Stimulated activated CD8-positive, alpha-beta memory T cell treated with anti-CD3 and anti-CD28 coated beads, Interleukin-2, amount 100 ng/mL, for 48 hours (primary cell): ENCODE data around the gene MAP4K4.

Experiments used
- DNase-seq, 2 donors: peaks; one replicate each; pipeline ENCODE4 v3.0.0-alpha.2; 2020; ENCODE audit warnings: low read depth in 2 of 2

Gene MAP4K4

GRCh38 chr2:101788995-101789970 is 91.8 kb downstream of the MAP4K4 start:
- no peak for DNase-seq

- no peak for DNase-seq
Observed at GRCh38 chr2:101790416-101790815, 92.9 kb downstream of the MAP4K4 start.

- no peak for DNase-seq
Observed at GRCh38 chr2:101790857-101791256, 93.3 kb downstream of the MAP4K4 start.

GRCh38 chr2:101792208-101792607 is 94.7 kb downstream of the MAP4K4 start:
- no peak for DNase-seq

- DNase-seq = no peak
Observed at GRCh38 chr2:101793277-101793969, 95.9 kb downstream of the MAP4K4 start.

- DNase-seq = no peak
Observed at GRCh38 chr2:101794141-101794540, 96.6 kb downstream of the MAP4K4 start.

GRCh38 chr2:101795033-101795432 is 97.5 kb downstream of the MAP4K4 start:
- no peak for DNase-seq

GRCh38 chr2:101796825-101797600 is 99.5 kb downstream of the MAP4K4 start:
- no peak for DNase-seq

- no peak for DNase-seq
Observed at GRCh38 chr2:101801496-101801895, 104.0 kb downstream of the MAP4K4 start.

- no peak for DNase-seq
Observed at GRCh38 chr2:101802329-101802728, 104.8 kb downstream of the MAP4K4 start.

- DNase-seq = no peak
Observed at GRCh38 chr2:101803128-101803527, 105.6 kb downstream of the MAP4K4 start.

GRCh38 chr2:101803945-101804696 is 106.6 kb downstream of the MAP4K4 start:
- DNase-seq = no peak

- no peak for DNase-seq
Observed at GRCh38 chr2:101805152-101806088, 107.9 kb downstream of the MAP4K4 start.

GRCh38 chr2:101806123-101806522 is 108.6 kb downstream of the MAP4K4 start:
- DNase-seq = no peak

- no peak for DNase-seq
Observed at GRCh38 chr2:101806701-101807100, 109.2 kb downstream of the MAP4K4 start.

GRCh38 chr2:101807242-101807641 is 109.7 kb downstream of the MAP4K4 start:
- DNase-seq = no peak

- DNase-seq = no peak
Observed at GRCh38 chr2:101808006-101808562, 110.6 kb downstream of the MAP4K4 start.

GRCh38 chr2:101809698-101810097 is 112.2 kb downstream of the MAP4K4 start:
- no peak for DNase-seq

GRCh38 chr2:101811226-101812015 is 113.9 kb downstream of the MAP4K4 start:
- DNase-seq = no peak
